HG02623 (cell line): Measurements from ENCODE around the gene PAXX.
"Not testable (repeated sequence)": the region's sequence is repeated elsewhere in the genome, so short reads cannot be mapped to it uniquely, and the experiment has no call there.

ENCODE experiments used
- ATAC-seq: cut with Tn5 transposase; IDR thresholded peaks from one replicate; pipeline ENCODE4 v1.9.1; 2021; ENCODE audit warnings: moderate library complexity; ENCODE audit not compliant: unreplicated experiment

PAXX gene

GRCh38 chr9:137029058-137029936 lies 37.1 kb downstream of the PAXX start:
- no peak for ATAC-seq

DNA sequence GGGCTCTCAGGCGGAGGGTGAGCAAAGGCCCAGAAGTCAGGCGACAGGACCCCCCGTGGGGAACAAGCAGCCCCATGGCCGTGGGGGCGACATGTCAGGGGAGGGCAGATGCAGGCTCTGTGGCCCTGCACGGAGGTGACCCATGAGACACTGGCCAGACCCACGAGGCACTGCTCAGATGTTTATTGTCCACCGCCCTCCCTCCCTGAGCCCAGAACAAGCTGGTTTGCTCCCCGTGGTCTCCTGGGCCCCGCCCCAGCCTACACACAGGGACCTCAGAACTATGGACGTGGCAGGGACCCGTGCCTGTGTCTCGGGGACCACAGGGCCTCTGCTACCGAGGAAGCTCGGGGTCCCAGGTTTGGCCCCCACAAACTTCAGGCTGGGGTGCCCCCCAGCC lies 37.8 kb downstream of the PAXX start:
- no peak for ATAC-seq

DNA sequence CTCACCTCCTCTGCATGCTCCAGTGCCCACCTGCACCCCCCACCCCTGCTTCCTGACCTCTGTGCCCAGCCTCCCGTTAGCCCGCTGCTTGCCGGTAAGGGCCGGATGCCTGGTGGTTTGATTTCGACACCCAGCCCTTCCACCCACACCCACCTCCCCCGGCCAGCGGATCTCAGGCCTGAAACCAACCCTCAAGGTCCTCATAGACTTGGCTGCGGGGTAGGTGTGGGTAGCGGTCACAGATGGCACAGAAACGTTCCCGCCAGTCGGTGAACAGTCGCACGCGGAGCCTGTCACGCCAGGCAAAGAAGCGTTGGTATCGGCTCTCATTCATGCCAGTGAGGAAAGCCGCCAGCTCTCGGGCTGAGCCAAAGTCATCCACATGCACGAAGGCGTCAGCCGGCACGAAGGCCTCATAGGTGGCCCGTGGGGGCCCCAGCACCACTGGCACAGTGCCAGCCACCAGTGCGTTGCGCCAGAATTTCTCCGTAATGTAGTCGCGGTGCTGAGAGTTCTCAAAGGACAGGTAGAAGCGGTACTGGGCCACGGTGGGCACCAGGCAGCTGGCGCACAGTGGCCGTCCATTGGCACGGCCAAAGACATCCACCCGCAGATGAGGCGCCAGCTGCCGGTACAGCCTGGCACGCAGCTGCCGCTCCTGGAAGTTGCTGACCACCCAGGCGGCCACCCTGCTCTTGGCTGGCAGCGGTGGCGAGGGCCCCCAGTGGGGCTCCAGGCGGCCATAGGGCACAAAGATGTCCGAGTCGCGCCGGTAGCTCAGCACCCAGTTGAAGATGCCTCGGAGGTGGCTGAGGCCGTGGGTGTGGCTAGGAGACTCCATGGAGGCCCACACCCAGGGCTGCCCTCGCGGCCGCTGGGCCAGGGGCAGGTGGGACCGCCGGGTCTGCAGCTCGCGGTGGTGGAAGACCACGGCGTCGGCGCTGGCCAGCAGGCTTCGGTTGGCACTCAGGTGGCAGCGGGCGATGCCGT lies 38.6 kb downstream of the PAXX start:
- ATAC-seq: no peak

- ATAC-seq: no peak
Measured at GRCh38 chr9:137031904-137032640, 39.9 kb downstream of the PAXX start, which contains the start of gene FUT7. Gene FUT7 (minus strand): TSS chr9:137032088. CDS start chr9:137031991, 97 bp downstream.

- ATAC-seq: no peak
Measured at GRCh38 chr9:137032858-137033257, 40.6 kb downstream of the PAXX start.

GRCh38 chr9:137033481-137033880 lies 41.3 kb downstream of the PAXX start:
- ATAC-seq: not testable (repeated sequence)

GRCh38 chr9:137034039-137034708 lies 42.0 kb downstream of the PAXX start:
- ATAC-seq: no peak

GRCh38 chr9:137034709-137035506 lies 42.7 kb downstream of the PAXX start:
- peak; percentile 57 for ATAC-seq

- no peak for ATAC-seq
Measured at GRCh38 chr9:137035507-137035834, 43.2 kb downstream of the PAXX start.

- ATAC-seq: no peak
Measured at GRCh38 chr9:137035937-137036336, 43.7 kb downstream of the PAXX start.

DNA sequence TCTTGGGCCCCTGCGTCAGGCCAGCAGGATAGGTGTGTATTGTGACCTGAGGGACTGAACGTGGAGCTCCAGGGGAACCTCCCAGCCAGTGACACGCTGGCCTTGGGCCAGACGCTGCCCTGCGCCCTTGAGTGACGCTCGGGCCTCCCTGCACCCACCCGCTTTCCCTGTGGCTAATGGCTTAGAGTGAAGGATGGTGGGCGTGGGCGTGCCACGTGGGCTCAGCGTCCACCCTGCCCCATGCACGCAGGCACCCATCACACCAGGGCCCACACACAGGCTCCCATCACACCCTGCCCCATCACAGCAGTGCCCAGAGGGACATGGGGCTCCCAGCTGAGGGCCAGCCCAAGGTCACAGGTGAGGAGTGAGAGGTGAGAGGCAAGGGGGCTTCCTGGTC lies 44.8 kb downstream of the PAXX start:
- ATAC-seq: no peak

DNA sequence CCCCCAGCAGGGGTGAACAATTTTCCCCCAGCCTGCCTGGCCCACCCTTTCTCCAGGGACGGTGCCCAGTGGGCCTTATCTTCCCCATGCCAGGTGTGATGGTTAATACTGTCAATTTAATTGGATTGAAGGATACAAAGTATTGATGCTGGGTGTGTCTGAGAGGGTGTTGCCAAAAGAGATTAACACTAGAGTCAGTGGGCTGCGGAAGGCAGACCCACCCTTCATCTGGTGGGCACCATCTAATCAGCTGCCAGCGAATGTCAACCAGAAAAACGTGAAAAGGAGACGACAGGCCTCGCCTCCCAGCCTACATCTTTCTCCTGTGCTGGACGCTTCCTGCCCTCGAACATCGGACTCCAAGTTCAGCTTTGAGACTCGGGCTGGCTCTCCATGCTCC lies 45.3 kb downstream of the PAXX start:
- ATAC-seq: no peak

DNA sequence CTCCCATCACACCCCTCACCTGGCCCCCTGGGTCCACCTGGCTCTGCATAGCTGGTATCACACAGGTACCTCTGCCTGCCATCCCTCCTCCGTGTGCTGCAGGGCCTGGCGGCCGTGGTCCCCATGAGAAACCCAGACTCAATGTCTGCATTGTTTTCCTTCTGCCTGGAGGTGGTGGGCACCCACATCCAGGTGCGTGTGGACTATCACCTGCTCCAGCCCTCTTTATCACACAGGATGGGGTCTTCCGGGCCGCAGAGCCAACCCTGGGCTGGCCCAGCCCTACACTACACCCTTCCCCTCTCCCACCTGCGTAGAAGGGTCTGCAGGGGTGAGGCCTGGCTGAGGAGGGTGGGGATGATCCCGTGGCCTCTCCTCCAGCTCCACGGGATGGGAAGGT lies 46.7 kb downstream of the PAXX start:
- no peak for ATAC-seq

DNA sequence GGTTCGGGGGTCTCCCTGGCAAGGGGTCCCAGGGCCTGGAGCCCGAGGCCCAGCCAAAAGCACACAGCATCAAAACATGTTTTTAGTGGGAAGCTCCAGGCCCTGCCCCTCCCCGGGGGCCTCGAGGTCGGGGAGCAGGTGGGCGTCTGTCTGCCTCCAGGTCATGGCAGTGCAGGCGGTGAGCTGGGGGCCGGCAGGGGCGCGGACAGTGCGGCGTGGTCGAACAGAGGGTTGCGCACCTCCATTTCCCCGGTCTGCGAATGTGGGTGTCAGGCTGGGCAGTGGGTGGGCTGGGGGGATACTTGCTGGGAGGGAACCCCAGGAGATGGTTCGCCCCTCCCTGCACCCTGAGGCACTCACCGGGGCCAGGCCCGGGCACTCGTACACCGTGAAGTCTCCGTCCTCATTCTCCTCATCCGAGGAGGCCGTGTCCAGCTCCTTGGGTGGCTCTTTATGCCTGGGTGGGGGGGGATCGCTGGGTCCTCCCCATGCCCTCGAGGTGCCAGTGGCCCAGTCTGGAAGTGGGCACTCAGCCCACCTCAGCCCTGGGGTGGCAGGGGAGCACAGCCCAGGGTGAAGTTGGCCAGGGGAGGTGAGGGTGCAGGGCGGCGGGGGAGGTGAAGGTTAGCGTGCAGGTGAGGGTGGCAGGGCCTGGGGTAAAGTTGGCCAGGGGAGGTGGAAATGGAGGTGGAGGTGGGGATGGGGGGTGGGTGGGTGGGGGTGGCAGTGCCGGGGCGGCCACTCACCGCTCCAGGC lies 47.6 kb downstream of the PAXX start:
- ATAC-seq: no peak

GRCh38 chr9:137040568-137040967 lies 48.3 kb downstream of the PAXX start:
- ATAC-seq: no peak

GRCh38 chr9:137041124-137041523 lies 48.9 kb downstream of the PAXX start:
- ATAC-seq: no peak

DNA sequence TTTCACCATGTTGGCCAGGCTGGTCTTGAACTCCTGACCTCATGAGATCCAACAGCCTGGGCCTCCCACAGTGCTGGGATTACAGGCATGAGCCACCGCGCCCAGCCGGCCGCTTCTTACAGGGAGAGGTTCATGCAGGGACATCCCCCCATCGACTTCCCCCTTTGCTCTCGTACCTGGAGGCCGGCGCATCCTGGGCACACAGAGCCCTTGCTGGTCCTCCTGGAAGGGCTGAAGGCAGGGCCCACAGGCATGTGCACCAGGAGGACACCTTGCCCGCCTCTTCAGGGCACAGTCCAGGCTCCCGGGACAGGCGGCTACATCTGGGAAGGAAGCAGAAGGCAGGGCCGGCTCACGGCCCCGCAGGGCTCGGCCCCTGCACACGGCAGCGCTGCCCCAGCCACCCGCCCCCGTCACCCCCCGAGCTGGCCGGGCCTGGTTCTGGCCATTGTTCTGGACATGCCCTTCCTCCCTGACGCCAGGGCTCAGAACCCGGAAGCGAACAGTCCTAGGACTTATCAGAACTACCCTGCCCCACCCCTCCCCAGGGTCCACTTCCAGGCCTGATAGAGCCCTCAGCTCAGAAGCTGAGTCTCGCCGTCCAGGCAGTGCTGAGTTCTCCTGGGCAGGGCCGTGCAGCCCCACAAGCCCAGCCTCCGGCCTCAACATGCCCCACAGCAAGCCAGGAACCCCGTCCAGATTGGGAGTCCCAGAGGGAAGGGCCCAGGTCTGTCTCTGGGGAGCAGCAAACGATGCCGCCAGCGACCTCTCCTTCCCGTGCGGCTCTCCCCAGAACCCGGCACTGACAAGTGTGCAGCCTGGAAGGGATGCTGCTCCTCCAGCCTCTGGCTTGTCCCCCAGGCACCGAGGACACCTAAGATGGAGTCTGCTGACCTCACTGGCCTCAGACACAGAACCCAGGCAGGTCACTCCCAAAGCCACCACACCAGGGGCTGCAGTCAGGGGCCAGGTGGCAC lies 50.8 kb downstream of the PAXX start:
- ATAC-seq: no peak
